ENCODE measurements around the gene BPIFA1.

Gene BPIFA1

DNA sequence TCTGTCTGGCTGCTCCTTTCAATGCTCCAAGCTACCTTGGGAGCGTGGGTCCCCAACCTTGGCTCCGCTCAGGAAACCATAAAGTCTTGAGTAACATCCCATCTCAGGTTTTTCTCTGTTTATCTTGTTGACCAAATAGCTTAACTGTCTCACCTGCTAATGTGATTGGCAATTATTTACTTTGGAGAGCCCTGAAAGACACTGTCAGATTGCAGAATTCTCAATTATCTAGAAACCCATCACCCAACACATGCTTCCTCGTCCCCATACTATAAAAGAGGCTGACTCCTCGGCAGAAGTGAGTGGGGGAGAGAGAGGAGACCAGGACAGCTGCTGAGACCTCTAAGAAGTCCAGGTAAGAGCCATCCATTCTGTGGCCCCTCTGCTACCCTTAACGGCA, at the start of gene BPIFA1:
BPIFA1 (plus strand) TSS at position 301 of the 400 bp plus-strand sequence. CDS start 1,716 bp downstream, outside the sequence.
- no peak for ATAC-seq

DNA sequence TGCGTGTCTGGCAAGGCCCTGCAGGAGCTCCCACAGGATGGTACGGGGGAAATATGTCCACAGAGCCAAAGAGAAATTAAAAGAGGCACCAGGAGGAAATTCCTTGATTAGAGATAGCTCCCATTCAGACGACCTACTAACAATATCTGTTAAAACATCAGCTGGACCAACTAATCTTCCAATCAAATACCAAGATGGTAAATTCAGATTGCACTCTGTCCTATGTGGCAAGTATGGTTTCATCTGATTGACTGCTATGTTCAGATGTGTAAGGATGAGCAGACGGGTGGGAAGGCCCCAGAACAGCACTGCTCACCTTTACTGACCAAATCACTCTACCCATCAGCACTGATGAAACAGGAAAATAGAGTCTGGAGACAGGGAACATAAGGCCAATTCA, 48.3 kb upstream of the BPIFA1 start:
- ATAC-seq = no peak

DNA sequence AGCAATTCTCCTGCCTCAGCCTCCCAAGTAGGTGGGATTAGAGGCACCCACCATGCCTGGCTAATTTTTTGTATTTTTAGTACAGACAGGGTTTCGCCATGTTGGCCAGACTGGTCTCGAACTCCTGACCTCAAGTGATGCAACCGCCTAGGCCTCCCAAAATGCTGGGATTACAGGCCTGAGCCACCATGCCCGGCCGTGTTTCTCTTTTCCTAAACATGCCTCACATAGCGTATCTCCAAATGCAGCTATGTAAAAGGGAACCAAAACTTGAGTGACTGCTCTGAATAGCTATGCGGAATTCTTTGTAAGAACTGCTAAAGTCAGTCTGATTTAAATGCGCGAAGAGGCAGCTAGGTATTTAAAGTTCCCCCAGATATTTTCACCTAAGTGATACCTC, 47.4 kb upstream of the BPIFA1 start:
- ATAC-seq = no peak

GRCh38 chr20:33191484-33191883, 44.3 kb upstream of the BPIFA1 start:
- no peak for ATAC-seq

DNA sequence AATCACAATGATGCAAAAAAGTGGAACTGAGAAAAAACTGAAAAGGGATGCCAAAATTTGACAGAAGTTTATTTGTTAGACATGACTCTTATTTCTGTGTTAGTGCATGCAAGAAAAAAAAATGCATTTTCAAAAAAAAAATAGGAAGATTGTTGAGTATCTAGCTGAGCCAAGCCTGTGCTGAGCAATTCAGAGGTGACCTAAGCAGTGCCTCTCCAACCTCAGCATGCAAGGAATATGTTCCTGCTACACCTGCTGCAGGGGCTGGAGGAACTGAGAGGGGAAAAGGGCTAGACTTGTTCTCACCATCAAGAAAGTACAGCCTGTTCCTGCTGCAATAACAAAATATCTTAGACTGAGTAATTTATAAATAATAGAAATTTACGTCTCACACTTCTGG, 43.8 kb upstream of the BPIFA1 start:
- no peak for ATAC-seq

- no peak for ATAC-seq
These were observed 42.8 kb upstream of the BPIFA1 start for GRCh38 chr20:33192912-33193501.

- ATAC-seq = no peak
These were observed 36.8 kb upstream of the BPIFA1 start for GRCh38 chr20:33199026-33199425.

DNA sequence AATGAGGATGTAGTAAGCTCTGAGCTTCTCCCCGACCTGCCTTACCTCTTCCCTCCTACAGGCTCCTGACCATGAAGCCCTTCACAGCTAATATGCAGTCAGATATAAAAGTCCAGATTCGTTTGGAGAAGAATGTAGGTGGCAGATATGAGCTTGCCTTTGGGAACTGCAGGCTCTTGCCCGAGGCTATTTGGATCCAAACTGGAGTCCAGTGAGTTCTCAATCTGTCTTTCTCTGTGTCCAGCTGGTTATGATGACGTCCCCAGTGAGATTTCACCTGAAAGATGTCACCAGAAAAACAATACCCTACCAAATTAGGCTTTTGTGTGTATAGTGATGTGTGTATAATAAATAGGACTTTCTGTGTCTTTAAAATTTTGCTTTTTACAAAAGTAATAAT, 33.3 kb upstream of the BPIFA1 start:
- ATAC-seq = no peak

GRCh38 chr20:33203444-33203843, 32.4 kb upstream of the BPIFA1 start:
- ATAC-seq = no peak

DNA sequence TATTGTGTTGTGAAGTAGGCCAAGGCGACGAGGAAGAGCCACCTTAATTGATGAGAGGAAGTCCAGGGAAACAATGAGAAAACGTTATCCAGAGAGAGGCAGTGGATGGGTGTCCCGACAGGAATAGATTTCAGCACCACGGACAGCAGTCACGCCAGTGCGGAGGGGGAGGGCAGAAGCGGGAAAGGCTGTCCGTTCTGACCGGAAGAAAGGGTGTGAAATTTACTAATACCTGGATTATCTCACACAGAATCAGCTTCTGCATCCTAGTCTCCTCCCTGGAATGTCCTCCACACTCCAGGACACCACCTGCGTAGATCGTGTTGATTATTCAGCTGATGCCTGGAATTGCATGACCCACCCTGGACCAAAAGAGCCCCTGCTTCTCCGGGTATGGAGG, 26.0 kb upstream of the BPIFA1 start:
- ATAC-seq = no peak

DNA sequence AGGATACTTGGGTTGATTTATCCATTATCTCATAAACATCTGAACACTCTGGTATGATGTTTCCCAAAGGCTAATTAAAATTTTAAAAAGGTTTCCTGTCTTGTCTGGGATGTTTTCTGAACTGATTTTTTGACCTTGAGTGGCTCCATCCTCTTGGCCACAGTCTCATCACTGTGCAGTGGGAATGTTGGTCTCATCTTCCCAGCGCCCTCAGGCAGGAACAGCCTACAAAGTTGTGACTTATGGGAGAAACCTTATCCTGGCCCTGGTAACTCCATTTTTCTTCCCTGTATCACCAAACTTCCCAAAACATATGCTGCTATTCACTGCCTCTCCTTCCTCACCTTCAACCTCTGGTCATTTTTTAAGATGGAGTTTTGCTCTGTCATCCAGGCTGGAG, 25.4 kb upstream of the BPIFA1 start:
- no peak for ATAC-seq

DNA sequence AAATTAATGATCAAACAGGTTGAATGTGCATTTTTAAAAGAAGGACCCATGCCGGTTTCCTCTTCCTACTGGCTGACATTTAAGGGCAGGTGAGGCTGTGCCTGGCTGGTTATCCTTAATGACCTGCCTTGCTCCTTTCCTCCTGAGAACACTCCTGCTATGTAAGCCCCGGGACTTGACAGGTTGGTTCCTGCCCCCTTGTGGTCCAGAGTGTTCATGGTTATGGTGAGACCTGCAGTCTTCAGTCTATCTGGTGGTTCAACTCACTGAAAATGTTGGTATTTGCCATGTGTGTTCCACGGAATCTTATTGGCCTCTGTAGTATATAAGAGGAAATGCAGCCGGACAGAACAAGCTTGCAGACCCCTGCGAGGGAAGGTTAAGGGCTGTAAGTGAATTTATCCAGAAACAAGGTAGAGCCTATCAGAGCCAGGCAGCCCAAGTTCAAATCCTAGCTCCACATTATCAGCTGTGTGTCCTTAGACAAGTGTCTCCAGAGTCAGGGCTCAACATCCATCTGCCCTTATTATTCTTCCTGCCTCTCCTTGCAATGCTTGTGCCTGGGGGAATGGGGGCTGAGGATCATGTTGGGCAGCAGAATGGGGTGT, 23.9 kb upstream of the BPIFA1 start:
- ATAC-seq = no peak

- no peak for ATAC-seq
These were observed 18.7 kb upstream of the BPIFA1 start, which contains the start of gene BPIFA3 for GRCh38 chr20:33217052-33217451. BPIFA3 (plus strand) TSS chr20:33217352; CDS start chr20:33217537, 185 bp downstream.

DNA sequence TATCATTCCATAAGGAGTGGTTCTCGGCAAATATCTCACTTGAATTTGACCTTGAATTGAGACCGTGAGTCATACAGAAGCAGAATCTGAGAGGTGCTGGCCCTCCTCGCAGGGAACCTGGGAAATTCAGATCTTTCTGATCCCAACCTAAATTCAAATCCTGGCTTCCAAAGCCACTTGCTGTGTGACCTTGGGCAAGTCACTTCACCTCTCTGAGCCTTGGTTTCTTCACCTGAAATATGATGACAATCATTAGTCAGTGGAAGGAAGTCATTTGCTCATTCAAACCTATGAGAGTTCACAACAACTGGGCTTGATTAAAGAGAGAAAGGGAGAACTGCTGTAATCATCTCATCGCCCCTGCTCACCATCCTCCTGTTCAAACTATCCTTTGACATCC, 11.4 kb upstream of the BPIFA1 start:
- no peak for ATAC-seq

DNA sequence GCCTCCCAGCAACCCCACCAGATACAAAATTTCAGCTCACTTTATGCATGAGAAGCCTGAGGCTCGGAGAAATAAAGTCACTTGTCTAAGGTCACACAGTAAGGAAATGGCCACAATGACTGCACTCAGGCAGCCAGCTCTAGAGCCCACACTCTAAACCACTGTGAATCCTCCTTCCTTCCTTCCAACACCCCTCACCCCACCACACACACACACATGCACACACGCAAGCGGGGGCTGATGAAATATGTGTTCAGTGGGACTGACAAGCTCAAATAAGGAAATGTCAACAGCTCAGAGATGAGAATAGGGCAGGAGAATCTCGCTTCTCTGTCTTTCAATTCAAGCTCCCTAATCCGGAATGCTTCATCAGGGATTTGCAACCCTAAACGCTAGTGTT, 6.0 kb upstream of the BPIFA1 start:
- no peak for ATAC-seq

DNA sequence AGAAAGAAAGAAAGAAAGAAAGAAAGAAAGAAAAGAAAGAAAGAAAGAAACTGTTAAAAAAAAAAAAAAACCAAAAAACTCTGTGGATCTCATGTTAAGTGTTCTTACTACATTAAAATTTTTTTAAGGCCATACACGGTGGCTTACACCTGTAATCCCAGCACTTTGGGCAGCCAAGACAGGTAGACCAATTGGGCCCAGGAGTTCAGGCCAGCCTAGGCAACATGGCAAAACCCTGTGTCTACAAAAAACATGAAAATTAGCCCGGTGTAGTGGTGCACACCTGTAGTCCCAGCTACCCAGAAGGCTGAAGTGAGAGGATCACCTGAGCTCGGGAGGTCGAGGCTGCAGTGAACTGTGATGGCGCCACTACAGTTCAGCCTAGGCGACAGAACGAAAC, 4.6 kb upstream of the BPIFA1 start:
- no peak for ATAC-seq

- no peak for ATAC-seq
These were observed 3.2 kb upstream of the BPIFA1 start for GRCh38 chr20:33232486-33233072.

GRCh38 chr20:33233129-33233774, 2.5 kb upstream of the BPIFA1 start:
- ATAC-seq = no peak

DNA sequence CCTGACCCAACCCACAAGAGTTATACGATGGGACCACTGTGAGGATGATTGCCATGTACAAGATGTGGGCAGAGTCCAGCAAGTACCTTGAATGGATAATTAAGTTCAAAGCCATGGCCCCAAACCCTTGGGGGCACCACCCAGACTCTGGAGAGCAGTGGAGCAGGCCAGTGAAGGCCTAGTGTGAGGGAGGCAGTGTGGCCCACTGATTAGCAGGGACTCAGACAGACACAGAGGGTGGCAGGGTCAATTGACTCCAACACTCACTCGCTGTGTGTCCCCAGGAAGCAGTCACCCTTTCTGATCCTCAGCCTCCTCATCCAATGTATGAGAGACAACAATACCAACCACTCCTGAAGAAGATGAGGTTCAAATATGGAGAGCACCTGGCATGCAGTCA, 1.7 kb upstream of the BPIFA1 start:
- ATAC-seq = no peak

DNA sequence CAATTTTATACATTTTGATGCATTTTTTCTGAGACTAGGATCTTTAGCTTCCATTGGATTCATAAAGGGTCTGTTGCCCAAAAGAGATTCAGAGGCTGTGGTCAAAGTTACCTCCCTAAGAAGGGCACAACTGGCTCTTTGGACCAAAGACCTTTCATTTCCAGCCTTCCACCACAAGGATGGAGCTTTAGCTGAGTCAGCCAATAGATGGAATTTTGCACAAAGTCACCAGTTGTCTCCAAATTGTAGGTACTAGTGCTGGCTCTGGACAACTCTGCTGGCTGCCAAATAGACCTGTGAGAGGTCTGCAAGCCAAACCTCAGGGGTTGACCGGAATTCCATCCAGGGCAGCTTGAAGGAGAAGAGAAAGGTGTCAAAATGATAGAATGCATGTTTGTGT, 555 bp downstream of the BPIFA1 start:
- ATAC-seq = no peak

DNA sequence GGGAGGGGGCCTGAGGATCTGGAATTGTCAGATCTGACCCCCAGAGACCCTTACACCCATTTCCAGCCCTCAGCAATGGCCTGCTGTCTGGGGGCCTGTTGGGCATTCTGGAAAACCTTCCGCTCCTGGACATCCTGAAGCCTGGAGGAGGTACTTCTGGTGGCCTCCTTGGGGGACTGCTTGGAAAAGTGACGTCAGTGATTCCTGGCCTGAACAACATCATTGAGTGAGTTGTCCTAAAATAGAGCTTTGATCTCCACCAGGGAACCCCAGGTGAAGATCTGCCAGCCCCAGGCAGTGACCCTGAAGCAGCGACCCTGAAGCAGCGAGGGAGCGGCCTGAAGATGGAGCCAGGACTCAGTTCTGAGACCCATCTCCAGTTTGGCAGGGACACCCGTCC, 2.2 kb downstream of the BPIFA1 start:
- no peak for ATAC-seq

DNA sequence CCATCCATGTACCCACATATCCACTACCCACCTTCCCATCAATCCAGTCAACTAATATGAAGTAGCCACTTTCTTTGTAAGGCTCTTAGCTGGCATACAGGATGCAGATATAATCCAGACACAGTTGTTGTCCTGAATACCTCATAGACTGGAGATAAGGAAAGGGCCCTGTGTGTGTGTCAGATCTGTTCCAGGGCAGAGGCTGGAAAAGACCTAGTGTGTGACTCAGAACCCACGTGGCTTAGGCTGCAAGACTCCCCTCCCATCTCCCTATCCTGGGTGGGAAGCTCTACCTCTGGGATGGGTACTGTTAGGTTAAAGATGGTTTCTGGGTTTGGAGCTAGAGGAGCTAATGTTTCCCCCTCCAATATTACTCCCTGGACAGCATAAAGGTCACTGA, 3.6 kb downstream of the BPIFA1 start:
- no peak for ATAC-seq

DNA sequence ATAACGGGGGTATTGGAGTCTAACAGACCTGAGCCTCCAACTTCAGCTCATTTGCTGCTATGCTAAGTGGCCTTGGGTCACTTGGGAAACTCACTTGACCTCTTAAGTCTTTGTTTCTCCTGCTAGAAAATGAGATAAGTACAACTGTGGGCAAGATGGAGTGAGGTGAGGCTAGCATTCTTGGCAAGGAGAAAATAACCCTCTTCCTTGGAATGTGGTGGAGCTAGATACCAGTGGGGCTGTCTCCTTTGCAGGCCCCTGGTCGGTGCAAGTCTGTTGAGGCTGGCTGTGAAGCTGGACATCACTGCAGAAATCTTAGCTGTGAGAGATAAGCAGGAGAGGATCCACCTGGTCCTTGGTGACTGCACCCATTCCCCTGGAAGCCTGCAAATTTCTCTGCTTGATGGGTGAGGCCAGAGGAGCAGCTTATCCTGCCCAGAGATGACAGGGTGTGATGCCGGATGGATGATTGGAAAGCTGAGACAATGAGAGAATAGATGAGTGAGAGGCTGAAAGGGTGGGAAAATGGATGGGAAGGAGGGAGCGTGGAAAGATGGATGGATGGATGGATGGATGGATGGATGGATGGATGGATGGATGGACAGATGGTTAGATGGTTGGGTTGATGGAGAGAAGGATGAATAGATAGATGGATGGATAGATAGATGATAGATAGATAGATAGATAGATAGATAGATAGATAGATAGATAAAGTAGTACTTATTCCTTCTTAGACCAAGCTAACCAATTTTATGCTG, 4.4 kb downstream of the BPIFA1 start:
- no peak for ATAC-seq
